SH-SY5Y (cell line): ENCODE data around the gene IHH.

Experiments used
- GATA2 ChIP-seq: IDR thresholded peaks from 2 replicates; pipeline ENCODE4 v1.6.1; 2011; ENCODE audit warnings: mild to moderate bottlenecking, low read depth, low read length
- GATA3 ChIP-seq: IDR thresholded peaks from 2 replicates; pipeline ENCODE4 v1.6.1; 2011; ENCODE audit warnings: low read depth, mild to moderate bottlenecking, low read length, moderate library complexity

DNA sequence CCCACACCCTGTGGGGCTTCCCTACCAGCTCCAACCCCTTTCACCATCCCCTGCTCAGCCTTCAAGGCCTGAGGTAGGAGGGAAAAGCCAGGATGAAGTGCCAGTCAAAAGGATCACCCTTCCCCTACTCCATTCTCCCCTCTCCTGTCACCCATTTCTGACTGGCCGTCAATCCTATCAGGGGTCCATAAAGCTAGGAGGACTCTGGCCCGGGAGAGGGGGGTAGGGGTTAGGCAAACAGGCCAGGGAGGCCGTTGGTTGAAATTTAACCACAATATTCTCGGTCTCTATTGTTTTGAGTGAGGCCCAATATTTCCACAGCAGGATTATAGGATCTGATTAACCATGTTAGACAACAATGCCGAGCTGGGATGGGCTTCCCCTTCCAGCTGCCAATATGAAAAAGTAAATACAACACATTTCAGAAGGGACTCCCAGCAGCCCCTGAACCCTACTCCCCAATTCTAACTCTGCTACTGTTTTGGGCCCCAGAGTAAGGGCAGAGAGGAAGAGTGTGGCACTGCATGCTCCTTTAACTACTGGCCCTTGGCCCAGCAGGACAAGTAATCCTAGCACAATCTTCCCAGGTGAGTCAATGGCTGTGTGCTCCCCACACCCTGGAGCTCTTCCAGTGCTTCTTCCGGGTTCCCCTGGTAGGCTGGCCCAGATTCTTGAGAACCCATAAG is 10.6 kb upstream of the IHH start:
- TF ChIP-seq GATA3 (no peak), GATA2 (no peak)
